HL-60 (cell line): ENCODE results near the gene POM121C.
"Not testable (repeated sequence)": the region's sequence is repeated elsewhere in the genome, so short reads cannot be mapped to it uniquely, and the experiment has no call there.

Experiments
- DNase-seq, 2 experiments: peaks; one replicate each; pipeline ENCODE4 v3.0.0-alpha.2; 2010 to 2020; ENCODE audit warnings: low read depth in 1 of 2, low spot score in 1 of 2
- H3K27ac ChIP-seq: fragments of 250-450 bp; sonication (Bioruptor Pico); replicated peaks from 2 replicates; pipeline ENCODE4 v1.5.1; 2020; ENCODE audit warnings: mild to moderate bottlenecking, moderate library complexity
- H3K27me3 ChIP-seq: fragments of 250-450 bp; sonication (Bioruptor Pico); 2 replicates; pipeline ENCODE4 v1.5.1; 2021; ENCODE audit warnings: mild to moderate bottlenecking, moderate library complexity; ENCODE audit not compliant: insufficient read depth, poor library complexity, severe bottlenecking
- H3K4me3 ChIP-seq: replicated peaks from 2 replicates; pipeline ENCODE4 v1.5.1; 2011; ENCODE audit warnings: mild to moderate bottlenecking, control low read depth, low read length; ENCODE audit not compliant: insufficient read depth
- POLR2AphosphoS5 ChIP-seq: IDR thresholded peaks from 2 replicates; pipeline ENCODE4 v1.6.1; 2012; ENCODE audit warnings: low read depth

Gene POM121C

DNA sequence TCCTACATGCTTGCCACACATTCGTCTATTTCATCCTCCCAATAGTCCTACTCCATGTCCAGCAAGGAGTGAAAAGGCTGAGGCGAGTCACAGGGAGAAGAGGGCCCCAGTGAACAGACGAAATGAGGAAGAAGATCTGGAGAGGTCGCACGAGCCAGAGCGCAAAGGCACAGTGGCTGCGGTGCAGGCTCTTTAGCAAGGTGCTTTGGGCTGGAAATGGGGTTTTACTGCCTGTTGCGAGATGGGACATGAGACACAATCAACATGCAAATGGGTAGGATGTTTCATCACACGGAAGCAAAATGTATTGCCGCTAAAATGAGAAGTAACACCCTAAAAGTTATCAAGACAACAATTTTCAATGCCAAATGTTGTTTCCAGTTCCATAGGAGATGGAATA lies 29.7 kb downstream of the POM121C start:
- peak in 1 of 2 experiments; percentile 94 for DNase-seq
- not testable (repeated sequence) for H3K4me3 ChIP-seq, H3K27me3 ChIP-seq
- H3K27ac ChIP-seq: peak overlapping the region; percentile 68

DNA sequence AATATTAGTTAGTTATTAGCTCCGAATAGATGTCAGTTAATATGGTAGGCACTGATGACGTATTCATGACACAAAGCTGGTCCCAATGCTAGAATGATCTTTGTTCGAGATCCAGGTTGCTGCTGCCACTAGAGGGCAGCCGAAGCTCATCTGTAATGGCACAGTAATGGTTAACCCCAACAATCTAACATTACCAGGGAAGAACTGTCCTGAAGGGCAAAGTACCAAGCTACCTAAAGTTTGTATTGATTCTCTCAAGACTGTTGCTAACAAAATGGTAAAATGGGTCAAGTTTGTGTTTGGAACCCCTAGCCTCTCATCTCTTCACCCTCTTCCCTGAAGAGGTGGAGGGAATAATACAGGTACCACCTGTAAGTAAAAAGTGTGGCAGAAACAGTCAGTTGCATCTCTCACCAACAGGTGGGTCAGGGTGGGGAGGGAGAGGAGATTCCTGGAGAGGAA lies 33.6 kb downstream of the POM121C start:
- DNase-seq, H3K4me3 ChIP-seq, H3K27me3 ChIP-seq, H3K27ac ChIP-seq: not testable (repeated sequence)

DNA sequence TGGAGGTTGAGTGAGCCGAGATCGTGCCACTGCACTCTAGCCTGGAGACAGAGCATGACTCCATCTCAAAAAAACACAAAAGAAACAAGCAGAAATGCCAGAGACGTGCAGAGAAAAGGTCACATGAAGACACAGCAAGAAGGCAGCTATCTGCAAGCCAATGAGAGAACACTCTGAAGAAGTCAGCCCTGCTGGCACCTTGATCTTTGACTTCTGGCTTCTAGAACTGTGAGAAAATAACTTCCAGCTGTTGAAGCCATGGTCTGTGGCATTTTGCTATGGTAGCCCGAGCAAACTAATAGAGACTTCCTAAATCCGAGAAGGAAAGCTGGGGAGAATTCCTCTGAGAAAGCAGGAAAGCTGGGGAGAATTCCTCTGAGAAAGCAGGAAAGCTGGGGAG lies 36.2 kb downstream of the POM121C start:
- not testable (repeated sequence) for H3K27ac ChIP-seq, H3K4me3 ChIP-seq, H3K27me3 ChIP-seq, DNase-seq

DNA sequence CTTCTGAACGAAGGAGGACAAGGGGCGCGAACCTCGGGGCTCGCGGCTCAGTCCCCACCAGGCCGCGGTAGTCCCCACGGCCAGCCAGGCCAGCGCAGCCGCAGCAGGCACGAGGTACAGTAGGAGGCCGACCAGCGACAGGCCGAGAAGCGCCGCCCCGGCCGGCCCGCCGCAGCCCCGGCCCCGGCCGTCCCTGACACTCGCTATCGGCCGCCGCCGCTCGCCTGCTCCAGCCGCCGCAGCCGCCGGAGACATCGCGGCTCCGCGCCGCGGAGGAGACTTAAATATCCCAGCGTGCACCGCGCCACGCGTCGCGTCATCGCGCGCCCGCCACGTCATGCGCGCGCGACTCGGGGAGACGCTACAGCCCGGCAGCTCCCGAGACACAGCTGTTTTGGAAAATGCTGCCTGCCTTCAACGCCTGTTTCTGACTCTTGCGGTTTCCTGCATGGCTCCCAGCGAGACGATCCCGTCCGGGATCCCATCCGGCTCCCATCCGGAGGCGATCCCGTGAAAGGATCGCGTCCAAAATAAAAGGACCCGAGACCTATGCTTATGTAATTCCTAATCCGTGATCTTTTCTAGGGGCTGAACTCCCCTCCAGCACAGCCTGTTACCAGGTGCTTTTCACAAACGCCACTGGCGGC lies 43.5 kb downstream of the POM121C start:
- Histone ChIP-seq H3K27ac (peak overlapping the region; percentile 46; the same call in 1 of the 2 replicates), H3K4me3 (peak overlapping the region; percentile 48)
- not testable (repeated sequence) for H3K27me3 ChIP-seq
- DNase-seq: peak in 1 of 2 experiments; percentile 31
- TF ChIP-seq POLR2AphosphoS5: peak; percentile 35; the same call in 1 of the 2 replicates

DNA sequence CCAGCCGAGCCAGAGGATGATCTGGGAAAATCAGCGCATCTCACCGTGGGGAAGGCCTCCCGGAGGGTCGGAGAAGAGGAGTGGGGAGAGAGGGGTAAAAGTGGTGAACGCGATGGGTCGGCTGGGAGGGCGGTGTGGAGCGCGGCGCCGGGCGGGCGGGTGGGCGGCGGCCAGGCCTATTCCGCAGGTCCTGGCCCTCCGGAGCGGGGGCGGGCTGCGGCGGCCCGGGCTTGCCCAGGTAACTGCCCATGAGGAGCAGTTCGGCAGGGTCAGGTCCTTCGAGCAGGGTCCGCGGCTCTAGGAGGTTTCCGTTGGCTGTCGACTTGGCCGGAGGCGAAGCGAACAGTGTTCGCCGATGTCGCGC lies 44.0 kb downstream of the POM121C start:
- peak overlapping the region; percentile 46; the same call in 1 of the 2 replicates for H3K27ac ChIP-seq
- peak overlapping the region; percentile 42 for H3K4me3 ChIP-seq
- not testable (repeated sequence) for DNase-seq, H3K27me3 ChIP-seq

DNA sequence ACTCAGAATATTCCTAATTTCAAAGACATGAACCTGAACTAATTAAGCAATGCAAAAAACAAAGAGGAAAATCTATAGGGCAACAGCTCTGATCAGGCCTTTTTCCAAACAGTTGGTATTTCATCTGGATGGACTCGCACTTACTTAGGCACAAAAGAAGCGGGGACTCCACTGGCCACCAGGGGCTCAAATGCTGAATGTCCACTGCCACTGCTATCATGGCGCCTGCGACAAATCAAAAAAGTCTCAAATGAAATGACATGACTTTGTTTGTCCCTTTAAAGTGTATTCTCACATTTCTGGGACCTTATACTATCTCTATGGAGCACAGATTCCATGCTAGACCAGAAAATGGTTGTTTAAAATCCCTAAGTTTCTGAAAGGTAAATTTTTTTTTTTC lies 47.1 kb downstream of the POM121C start:
- not testable (repeated sequence) for H3K4me3 ChIP-seq, H3K27ac ChIP-seq, H3K27me3 ChIP-seq, DNase-seq

DNA sequence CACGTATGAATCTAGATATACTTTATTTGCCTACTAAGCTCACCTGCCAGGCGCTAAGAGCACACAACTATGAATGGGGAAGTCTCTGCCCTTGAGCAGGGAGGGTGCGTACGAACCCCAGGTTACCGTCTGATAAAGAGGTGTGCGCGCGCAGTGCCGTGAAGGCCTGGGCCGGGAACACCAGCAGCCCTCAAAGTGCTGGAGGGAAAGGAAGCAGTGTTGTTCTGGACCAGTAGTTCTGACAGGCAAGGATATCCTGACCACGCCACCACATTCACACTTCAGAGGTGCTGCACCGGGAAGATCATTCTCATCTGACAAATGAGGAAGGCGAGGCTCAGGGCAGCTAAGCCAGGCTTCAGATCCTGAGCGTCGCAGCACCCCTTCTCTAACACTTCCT lies 62.6 kb downstream of the POM121C start:
- DNase-seq, H3K27ac ChIP-seq, H3K4me3 ChIP-seq, H3K27me3 ChIP-seq: not testable (repeated sequence)

DNA sequence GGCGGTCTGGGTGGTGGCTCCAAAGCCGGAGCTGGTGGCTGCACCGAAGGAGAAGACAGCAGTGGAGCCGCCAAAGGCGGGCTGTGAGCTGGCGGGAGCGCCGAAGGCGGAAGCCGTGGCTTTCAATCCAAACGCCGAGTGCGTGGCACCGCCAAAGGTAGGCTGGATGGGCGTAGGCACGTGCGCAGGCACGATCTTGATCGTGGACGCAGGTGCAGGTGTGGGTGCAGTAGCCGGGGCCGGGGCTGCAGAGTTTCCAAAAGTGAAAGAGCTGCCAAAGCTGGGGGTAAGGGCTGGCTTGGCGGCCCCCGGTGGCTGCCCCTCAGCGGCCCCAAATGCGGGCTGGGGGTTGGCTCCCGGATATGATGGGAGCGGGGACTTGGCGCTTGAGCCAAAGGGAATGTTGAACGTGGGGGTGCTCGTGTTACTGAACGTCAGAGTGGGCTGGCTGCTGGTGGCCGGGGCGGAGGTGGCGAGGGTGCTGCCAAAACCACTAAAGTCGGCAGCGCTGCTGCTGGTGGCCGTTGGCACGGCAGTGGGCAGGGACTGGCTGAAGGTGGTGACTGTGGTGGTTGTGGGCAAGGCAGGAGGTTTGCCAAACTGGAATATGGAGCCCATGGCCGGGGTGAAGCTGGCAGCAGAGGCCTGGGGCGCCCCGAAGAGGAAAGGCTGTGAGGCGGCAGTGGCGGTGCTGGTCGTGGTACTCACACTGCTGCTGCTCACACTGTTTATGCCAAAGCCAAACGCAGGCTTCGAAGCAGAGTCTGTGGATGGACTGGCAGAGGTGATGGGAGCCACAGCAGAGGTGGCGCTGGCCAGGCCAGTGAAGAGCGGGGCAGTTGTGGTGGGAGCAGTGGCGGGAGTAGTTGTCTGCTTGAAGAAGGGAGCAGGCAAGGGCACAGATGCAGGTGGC lies 64.0 kb downstream of the POM121C start:
- H3K27ac ChIP-seq, H3K4me3 ChIP-seq, H3K27me3 ChIP-seq, DNase-seq: not testable (repeated sequence)

DNA sequence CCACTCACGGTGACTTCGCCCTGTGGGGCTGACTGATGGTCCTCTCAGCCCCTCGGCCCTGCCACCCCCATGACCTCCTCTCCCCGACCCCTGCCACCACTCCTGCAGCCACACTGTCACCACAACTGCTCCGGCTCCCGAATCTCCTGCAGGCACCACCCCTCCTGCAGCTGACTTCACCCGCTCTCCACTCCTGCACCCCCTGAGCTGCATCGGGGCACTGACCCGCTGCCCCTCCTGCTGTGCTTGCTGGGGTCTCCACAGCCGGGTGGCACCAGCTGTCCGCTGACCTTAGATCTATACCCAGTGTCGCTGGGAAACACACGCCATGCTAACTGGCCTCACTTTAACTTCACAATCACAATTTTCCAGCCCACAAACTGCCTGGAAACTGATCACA lies 65.9 kb downstream of the POM121C start:
- H3K4me3 ChIP-seq, H3K27me3 ChIP-seq, H3K27ac ChIP-seq, DNase-seq: not testable (repeated sequence)

DNA sequence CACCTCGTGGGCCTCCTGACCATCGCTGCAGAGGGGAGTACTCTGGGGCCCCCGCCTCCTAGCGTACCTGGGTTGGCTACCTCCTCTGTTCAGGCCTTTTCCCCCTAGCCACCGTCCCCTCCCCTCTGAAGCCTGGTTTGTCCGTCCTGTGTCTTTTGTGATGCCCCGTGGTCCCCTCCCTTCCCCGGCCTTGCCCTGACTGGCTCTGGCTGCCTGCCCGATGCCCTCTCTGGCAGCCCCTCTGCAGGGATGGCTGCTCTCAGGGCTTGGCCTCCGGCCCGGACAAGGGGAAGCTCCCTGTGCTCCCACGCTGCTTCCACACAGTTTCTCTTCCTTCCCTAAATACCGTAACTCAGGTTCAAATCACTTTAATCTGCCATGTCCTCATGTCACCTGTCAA lies 66.4 kb downstream of the POM121C start:
- not testable (repeated sequence) for H3K27me3 ChIP-seq, H3K4me3 ChIP-seq, DNase-seq, H3K27ac ChIP-seq

DNA sequence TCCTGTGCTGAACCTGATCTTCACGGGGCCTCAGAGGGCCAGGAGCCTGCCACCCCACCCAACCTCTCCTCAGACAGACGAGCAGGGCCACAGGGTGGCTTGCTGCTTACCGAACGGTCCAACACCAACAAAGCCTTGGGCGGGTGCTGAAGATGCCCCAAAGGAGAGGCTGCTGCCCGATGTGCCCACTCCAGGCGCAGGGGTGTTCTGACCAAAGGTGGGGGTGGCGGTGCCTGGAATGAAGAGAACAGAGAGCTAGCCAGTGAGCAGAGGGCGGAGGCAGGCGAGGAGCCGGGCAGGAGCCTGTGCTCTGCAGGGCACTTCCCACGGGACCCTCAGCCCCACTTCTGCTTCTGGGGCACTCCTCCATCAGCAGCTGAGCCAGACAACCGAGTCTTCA lies 66.9 kb downstream of the POM121C start:
- DNase-seq, H3K27ac ChIP-seq, H3K27me3 ChIP-seq, H3K4me3 ChIP-seq: not testable (repeated sequence)

DNA sequence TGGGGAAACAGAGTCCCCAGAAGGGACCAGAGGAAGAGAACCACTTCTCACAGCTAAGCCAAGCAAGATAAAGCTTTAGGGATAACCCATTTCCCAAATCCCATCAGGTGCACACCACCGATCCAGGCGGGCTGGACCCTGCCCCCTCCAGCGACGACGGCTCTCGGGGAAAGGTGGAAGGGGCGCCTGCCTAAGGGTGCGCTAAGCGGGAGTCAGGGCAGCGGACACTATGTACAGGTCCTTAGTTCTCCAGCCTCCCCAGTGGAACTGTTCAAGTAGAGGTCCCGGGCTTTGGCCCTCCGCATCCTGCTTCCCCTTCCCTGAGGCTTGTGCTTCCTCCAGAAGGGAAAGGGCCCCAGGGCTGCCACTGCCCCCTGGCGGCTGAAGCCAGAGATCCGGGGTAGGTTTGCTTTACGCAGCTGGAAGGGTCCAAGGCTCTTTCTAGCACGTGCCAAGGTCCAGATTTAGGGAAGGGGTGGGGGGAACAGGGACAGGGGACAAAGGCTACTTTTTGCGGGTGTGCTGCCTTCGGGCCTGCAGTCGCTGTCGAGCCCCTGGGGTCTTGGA lies 67.7 kb downstream of the POM121C start:
- not testable (repeated sequence) for H3K27ac ChIP-seq, H3K27me3 ChIP-seq, H3K4me3 ChIP-seq, DNase-seq

DNA sequence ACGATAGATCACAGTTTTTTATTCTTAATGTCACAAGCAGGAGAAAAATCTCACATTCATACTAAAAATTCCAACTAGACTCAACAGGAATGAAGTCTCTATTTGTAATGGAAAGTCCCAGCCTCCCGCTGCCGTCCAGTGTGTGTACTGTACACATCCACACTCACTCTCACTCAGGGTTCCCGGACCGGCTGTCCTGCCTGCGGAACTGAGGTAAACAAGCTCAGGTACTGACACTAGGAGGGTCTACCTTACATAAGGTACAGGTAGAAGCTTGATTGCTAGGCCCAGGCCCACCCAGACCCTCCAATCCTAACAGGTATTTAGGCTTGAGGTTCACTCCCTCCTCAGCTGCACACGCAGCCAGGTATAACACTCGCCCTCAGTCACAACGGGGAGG lies 69.3 kb downstream of the POM121C start:
- H3K27me3 ChIP-seq, H3K27ac ChIP-seq, H3K4me3 ChIP-seq, DNase-seq: not testable (repeated sequence)

DNA sequence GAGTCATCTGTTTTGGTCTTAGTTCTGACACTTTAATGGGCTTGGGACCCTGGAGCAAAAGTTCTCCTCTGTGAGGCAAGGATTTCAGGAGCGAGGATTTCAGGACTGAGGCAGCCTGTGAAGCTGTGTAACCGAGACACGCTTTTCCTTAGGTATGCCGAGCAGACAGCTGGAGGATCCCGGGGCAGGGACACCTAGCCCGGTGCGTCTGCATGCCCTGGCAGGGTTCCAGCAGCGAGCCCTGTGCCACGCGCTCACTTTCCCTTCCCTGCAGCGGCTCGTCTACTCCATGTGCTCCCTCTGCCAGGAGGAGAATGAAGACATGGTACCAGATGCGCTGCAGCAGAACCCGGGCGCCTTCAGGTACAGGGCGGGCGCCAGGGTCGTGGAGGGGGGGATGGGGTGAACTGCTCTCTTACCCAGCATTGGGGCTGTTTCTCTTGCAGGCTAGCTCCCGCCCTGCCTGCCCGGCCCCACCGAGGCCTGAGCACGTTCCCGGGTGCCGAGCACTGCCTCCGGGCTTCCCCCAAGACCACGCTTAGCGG lies 70.2 kb downstream of the POM121C start:
- H3K27ac ChIP-seq, H3K27me3 ChIP-seq, H3K4me3 ChIP-seq, DNase-seq: not testable (repeated sequence)
